CD4-positive, alpha-beta T cell (primary cell): ENCODE data around the gene GAS2. TPM values are rescaled to one million over a fixed set of nuclear protein-coding genes. Genes with fewer than 3 reads are reported as not detected.

Experiments used
- ATAC-seq: fragments of 200-7000 bp; cut with Tn5 transposase; one replicate; pipeline ENCODE4 v1.10.0; 2022; ENCODE audit warnings: mild to moderate bottlenecking; ENCODE audit not compliant: poor library complexity
- CTCF ChIA-PET: fragments of 350-600 bp; sonication (Branson Sonifier 250); formaldehyde crosslinking; loops from one replicate; lab custom pipeline; 2021; ENCODE audit warnings: antibody characterized with exemption, inconsistent platforms; lab: Charles Lee
- POLR2A ChIA-PET: fragments of 350-600 bp; sonication (Branson Sonifier 250); formaldehyde crosslinking; loops from one replicate; lab custom pipeline; 2021; ENCODE audit warnings: antibody characterized with exemption, inconsistent platforms; lab: Charles Lee
- DNase-seq, 14 experiments: peaks; one replicate each; pipeline ENCODE4 v3.0.0-alpha.2; 2013 to 2020; ENCODE audit warnings: mixed read lengths in 2 of 14
- H3K27ac ChIP-seq, 2 donors: one replicate each; pipeline versions ENCODE4 v1.5.1 to v1.7.0; 2013; ENCODE audit warnings: low read length in 2 of 2, low read depth in 1 of 2, mild to moderate bottlenecking in 1 of 2
- H3K27me3 ChIP-seq, 2 experiments: 1 replicate in 1 of 2; 2 replicates in 1 of 2; pipeline versions ENCODE4 v1.6.1 to v1.7.0; 2013; ENCODE audit warnings: low read length in 2 of 2, control low read depth in 1 of 2, mild to moderate bottlenecking in 1 of 2, moderate library complexity in 1 of 2; ENCODE audit not compliant: insufficient read depth in 2 of 2, control insufficient read depth in 1 of 2
- H3K36me3 ChIP-seq: one replicate; pipeline ENCODE4 v1.6.1; 2013; ENCODE audit warnings: low read length, control low read depth; ENCODE audit not compliant: insufficient read depth
- H3K4me1 ChIP-seq: one replicate; pipeline ENCODE4 v1.6.1; 2013; ENCODE audit warnings: low read length, control low read depth; ENCODE audit not compliant: insufficient read depth
- H3K4me3 ChIP-seq: one replicate; pipeline ENCODE4 v1.5.1; 2013; ENCODE audit warnings: mild to moderate bottlenecking, low read length, moderate library complexity
- H3K9me3 ChIP-seq, 2 experiments: 1 replicate in 1 of 2; 2 replicates in 1 of 2; pipeline versions ENCODE4 v1.6.1 to v1.7.0; 2013; ENCODE audit warnings: low read length in 2 of 2, mild to moderate bottlenecking in 2 of 2, control low read depth in 1 of 2, moderate library complexity in 1 of 2; ENCODE audit not compliant: control insufficient read depth in 1 of 2, insufficient read depth in 1 of 2
- H3K27ac Mint-ChIP-seq: one replicate; pipeline ENCODE4 v1.8.0; 2020; ENCODE audit warnings: mixed read lengths
- H3K27me3 Mint-ChIP-seq: one replicate; pipeline ENCODE4 v1.8.0; 2021; ENCODE audit warnings: mixed read lengths
- H3K36me3 Mint-ChIP-seq: one replicate; pipeline ENCODE4 v1.8.0; 2021; ENCODE audit warnings: low read depth, mixed read lengths
- H3K4me1 Mint-ChIP-seq: one replicate; pipeline ENCODE4 v1.8.0; 2021; ENCODE audit warnings: low read depth, mixed read lengths
- H3K4me3 Mint-ChIP-seq: one replicate; pipeline ENCODE4 v1.8.0; 2020; ENCODE audit warnings: mild to moderate bottlenecking, mixed read lengths
- H3K9me3 Mint-ChIP-seq: one replicate; pipeline ENCODE4 v1.8.0; 2020; ENCODE audit warnings: mixed read lengths
- intact Hi-C, 2 experiments: fragments of 100-400 bp; cut with DNase I in 1 of 2; cut with micrococcal nuclease in 1 of 2; formaldehyde crosslinking; loops; one replicate each; pipeline versions ENCODE4 v1.15.1 to v1.9.0; 2023 to 2025; cut with DNase I, micrococcal nuclease
- total RNA-seq, 174 experiments: library from RNA in 2 of 174; stranded (reverse) in 2 of 174; gene quantifications; one replicate each; pipeline ENCODE4 v1.2.3 and lab custom pipeline; 2021 to 2026
- TF ChIP-seq, protein P1 (sequence below): fragments of 200-600 bp; IDR thresholded peaks from one replicate; pipeline ENCODE4 v1.8.0; 2022; ENCODE audit warnings: antibody characterized with exemption, mild to moderate bottlenecking

Gene GAS2
- total RNA-seq, 2 experiments from 2014 or later, result 2.2 to 2.9 TPM

DNA sequence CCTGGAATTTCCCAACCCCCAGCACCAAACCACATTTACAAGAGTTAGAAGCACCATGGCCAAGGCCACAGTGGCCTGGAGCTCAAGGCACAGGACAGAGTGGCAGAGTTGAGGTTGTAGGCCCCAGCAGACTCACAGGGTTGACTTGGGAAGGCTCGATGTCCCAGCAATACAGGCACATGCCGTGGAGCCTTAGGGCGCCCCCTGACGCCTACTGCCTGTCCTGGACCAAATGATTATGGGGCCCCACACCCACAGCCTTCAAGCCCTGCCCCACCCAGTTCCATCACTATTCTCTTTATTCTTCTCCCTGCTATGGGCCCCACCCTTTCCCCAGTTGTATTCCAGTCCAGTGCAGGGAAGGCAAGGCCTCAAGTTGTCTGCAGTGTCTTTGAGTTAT is 193.8 kb downstream of the GAS2 start, which contains the start of gene CCDC179:
Gene CCDC179 (minus strand): TSS at position 234 of the 400 bp plus-strand sequence. CDS start 53 bp downstream, at position 181.
- Mint-ChIP-seq H3K27ac (no peak within 1 kb of the TSS), H3K36me3 (peaks cover 5% of the 10 kb centered on the region), H3K27me3 (no peaks in the 10 kb centered on the region), H3K4me3 (no peak within 1 kb of the TSS), H3K4me1 (no peaks in the 10 kb centered on the region), H3K9me3 (no peaks in the 10 kb centered on the region)
- Histone ChIP-seq H3K4me3 (no peak within 1 kb of the TSS), H3K9me3 (no peaks in the 10 kb centered on the region), H3K36me3 (no peaks in the 10 kb centered on the region), H3K4me1 (no peaks in the 10 kb centered on the region), H3K27ac (no peak within 1 kb of the TSS), H3K27me3 (no peaks in the 10 kb centered on the region)
- no peak for DNase-seq
- intact Hi-C loops, result no loop called here
- no peak for ATAC-seq
- TF ChIP-seq, protein P1, sequence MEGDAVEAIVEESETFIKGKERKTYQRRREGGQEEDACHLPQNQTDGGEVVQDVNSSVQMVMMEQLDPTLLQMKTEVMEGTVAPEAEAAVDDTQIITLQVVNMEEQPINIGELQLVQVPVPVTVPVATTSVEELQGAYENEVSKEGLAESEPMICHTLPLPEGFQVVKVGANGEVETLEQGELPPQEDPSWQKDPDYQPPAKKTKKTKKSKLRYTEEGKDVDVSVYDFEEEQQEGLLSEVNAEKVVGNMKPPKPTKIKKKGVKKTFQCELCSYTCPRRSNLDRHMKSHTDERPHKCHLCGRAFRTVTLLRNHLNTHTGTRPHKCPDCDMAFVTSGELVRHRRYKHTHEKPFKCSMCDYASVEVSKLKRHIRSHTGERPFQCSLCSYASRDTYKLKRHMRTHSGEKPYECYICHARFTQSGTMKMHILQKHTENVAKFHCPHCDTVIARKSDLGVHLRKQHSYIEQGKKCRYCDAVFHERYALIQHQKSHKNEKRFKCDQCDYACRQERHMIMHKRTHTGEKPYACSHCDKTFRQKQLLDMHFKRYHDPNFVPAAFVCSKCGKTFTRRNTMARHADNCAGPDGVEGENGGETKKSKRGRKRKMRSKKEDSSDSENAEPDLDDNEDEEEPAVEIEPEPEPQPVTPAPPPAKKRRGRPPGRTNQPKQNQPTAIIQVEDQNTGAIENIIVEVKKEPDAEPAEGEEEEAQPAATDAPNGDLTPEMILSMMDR, result no peak
- CTCF ChIA-PET, result no interaction called here
- POLR2A ChIA-PET, result no interaction called here

Other genes with a start within 250 kb of the GAS2 start
- 1 to 10 TPM; 7.2 to 7.4 TPM for gene FANCF, start 40.8 kb upstream of the GAS2 start, total RNA-seq
- 10 to 100 TPM; 58.1 to 67.3 TPM for gene SVIP, start 163.2 kb downstream of the GAS2 start, total RNA-seq
- gene CCDC179, start 193.9 kb downstream of the GAS2 start, total RNA-seq, result not detected